Measurements from ENCODE around the gene UTS2B. TPM values are rescaled to one million over a fixed set of nuclear protein-coding genes. Genes with fewer than 3 reads are reported as not detected.

UTS2B gene, protein sequence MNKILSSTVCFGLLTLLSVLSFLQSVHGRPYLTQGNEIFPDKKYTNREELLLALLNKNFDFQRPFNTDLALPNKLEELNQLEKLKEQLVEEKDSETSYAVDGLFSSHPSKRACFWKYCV
- total RNA-seq (not detected), polyA plus RNA-seq (under 1 TPM; 0.10 to 0.76 TPM)

GRCh38 chr3:191329654-191330529 lies at the start of gene UTS2B:
Gene UTS2B (minus strand): TSS chr3:191330526. CDS start chr3:191282189, 48,337 bp downstream.
- Histone ChIP-seq H3K27ac (ENCODE audit: low read depth in 1 of 2, low read length in 2 of 2) (peak within 1 kb of the TSS; percentile 97 to 99), H3K36me3 (ENCODE audit: control insufficient read depth in 4 of 4, insufficient read depth in 3 of 4, low read depth in 1 of 4, low read length in 3 of 4) (no peaks in the 10 kb centered on the region), H3K27me3 (ENCODE audit: control insufficient read depth in 4 of 4, insufficient read depth in 4 of 4, low read length in 3 of 4) (no peaks in the 10 kb centered on the region), H3K4me3 (ENCODE audit: low read depth in 1 of 3, low read length in 3 of 3) (peak within 1 kb of the TSS; percentile 88 to 93 (median 92)), H3K9ac (ENCODE audit: low read depth in 1 of 2, low read length in 2 of 2) (peak within 1 kb of the TSS; percentile 14 to 96), H3K9me3 (ENCODE audit: control insufficient read depth in 4 of 4, low read length in 3 of 4) (no peaks in the 10 kb centered on the region), H3K4me1 (ENCODE audit: control insufficient read depth in 4 of 4, insufficient read depth in 4 of 4, low read length in 3 of 4) (peaks cover 4 to 28% (median 19%) of the 10 kb centered on the region in 4 donors)
- DNase-seq (ENCODE audit: low spot score): peak; percentile 46
- no peak for TF ChIP-seq SP1 (IDR thresholded peaks at IDR 0.05)
- TF ChIP-seq YY1 (IDR thresholded peaks at IDR 0.05): peak; percentile 24
- peak; percentile 54 for TF ChIP-seq NR2F2 (IDR thresholded peaks at IDR 0.05)
- TF ChIP-seq RXRA (IDR thresholded peaks at IDR 0.05): no peak
- TF ChIP-seq MAX (IDR thresholded peaks at IDR 0.05): no peak
- 3% methylated on average over 37 of the region's 37 CpGs for WGBS

- no peak for DNase-seq (ENCODE audit: low spot score)
- no peaks in the 10 kb centered on the region for H3K27me3 ChIP-seq (ENCODE audit: control insufficient read depth in 4 of 4, insufficient read depth in 4 of 4, low read length in 3 of 4)
- H3K27ac ChIP-seq (ENCODE audit: low read depth in 1 of 2, low read length in 2 of 2): no peak overlapping the region
- peaks cover 5 to 45% (median 39%) of the 10 kb centered on the region in 4 donors for H3K36me3 ChIP-seq (ENCODE audit: control insufficient read depth in 4 of 4, insufficient read depth in 3 of 4, low read depth in 1 of 4, low read length in 3 of 4)
- no peaks in the 10 kb centered on the region for H3K4me1 ChIP-seq (ENCODE audit: control insufficient read depth in 4 of 4, insufficient read depth in 4 of 4, low read length in 3 of 4)
- no peak overlapping the region for H3K4me3 ChIP-seq (ENCODE audit: low read depth in 1 of 3, low read length in 3 of 3)
- H3K9me3 ChIP-seq (ENCODE audit: control insufficient read depth in 4 of 4, low read length in 3 of 4): no peaks in the 10 kb centered on the region
- no peak overlapping the region for H3K9ac ChIP-seq (ENCODE audit: low read depth in 1 of 2, low read length in 2 of 2)
- TF ChIP-seq ZBTB33 (IDR thresholded peaks at IDR 0.05) (no peak), MAX (IDR thresholded peaks at IDR 0.05) (no peak), JUND (IDR thresholded peaks at IDR 0.05) (no peak), EGR1 (IDR thresholded peaks at IDR 0.05; ENCODE audit: low read depth in 2 of 2) (no peak), RXRA (IDR thresholded peaks at IDR 0.05) (no peak), YY1 (IDR thresholded peaks at IDR 0.05) (no peak), FOXA2 (IDR thresholded peaks at IDR 0.05) (no peak), TAF1 (conservative IDR thresholded peaks at IDR 0.05) (no peak), HNF4G (IDR thresholded peaks at IDR 0.05) (no peak), SP1 (IDR thresholded peaks at IDR 0.05) (no peak), RAD21 (IDR thresholded peaks at IDR 0.05) (no peak), HNF4A (conservative IDR thresholded peaks at IDR 0.05) (no peak)
- TF ChIP-seq, protein P1, sequence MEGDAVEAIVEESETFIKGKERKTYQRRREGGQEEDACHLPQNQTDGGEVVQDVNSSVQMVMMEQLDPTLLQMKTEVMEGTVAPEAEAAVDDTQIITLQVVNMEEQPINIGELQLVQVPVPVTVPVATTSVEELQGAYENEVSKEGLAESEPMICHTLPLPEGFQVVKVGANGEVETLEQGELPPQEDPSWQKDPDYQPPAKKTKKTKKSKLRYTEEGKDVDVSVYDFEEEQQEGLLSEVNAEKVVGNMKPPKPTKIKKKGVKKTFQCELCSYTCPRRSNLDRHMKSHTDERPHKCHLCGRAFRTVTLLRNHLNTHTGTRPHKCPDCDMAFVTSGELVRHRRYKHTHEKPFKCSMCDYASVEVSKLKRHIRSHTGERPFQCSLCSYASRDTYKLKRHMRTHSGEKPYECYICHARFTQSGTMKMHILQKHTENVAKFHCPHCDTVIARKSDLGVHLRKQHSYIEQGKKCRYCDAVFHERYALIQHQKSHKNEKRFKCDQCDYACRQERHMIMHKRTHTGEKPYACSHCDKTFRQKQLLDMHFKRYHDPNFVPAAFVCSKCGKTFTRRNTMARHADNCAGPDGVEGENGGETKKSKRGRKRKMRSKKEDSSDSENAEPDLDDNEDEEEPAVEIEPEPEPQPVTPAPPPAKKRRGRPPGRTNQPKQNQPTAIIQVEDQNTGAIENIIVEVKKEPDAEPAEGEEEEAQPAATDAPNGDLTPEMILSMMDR (IDR thresholded peaks at IDR 0.05; ENCODE audit: low read depth, low read length, missing input control): no peak
- WGBS: 66% methylated on average over 2 of the region's 2 CpGs
These were observed 49.7 kb upstream of the UTS2B start for GRCh38 chr3:191380001-191380400.

All from liver (tissue), 9 donors.